Left hindlimb (tissue), 1 donor: ENCODE results near the gene SDF4.

Source experiments
- DNase-seq: peaks from one replicate; pipeline ENCODE4 v3.0.0-alpha.2; 2018

The SDF4 gene, protein sequence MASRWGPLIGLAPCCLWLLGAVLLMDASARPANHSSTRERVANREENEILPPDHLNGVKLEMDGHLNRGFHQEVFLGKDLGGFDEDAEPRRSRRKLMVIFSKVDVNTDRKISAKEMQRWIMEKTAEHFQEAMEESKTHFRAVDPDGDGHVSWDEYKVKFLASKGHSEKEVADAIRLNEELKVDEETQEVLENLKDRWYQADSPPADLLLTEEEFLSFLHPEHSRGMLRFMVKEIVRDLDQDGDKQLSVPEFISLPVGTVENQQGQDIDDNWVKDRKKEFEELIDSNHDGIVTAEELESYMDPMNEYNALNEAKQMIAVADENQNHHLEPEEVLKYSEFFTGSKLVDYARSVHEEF

DNA sequence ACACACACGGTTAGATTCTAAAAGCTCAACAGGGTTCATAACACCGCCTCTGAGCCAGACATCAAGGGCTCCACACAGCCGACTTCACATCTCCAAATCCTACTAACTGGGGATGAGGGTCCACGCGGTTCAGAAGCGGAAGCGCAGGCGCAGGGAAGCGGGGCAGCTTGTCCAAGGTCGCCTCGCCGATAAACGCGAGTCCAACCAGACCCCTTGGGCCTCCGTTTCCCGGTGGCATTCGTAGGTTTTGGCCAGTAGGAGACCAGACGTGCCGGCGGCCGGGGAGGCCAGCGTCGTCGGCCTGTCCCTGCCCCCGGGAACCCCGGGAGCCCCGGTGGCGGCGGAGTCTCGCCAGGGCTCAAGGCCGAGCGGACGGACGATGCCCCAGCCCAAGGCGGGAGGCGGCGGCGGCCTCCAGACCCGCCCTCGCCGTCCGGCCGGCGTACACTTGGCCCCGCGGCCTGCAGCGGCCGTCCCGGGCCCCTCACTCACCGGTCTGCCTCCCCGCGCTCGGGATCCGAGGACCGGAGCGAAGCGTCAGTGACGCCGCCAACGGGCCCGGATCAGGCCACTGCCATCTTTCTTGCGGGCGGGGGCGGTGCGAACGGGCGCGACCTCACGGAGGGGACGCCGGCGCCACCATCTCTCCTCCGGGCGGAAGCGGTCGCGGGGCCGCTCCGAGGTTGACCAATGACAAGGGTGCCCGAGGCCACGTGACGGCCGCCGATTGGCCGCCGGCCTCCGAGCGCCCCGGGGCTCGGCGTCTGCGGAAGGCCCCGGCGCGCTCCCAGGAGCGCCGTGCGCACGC lies at the start of gene SDF4:
TSS of gene SDF4 (minus strand) at position 602 of the 808 bp plus-strand sequence. CDS start 3,229 bp downstream, outside the sequence.
- DNase-seq = peak; percentile 97

DNA sequence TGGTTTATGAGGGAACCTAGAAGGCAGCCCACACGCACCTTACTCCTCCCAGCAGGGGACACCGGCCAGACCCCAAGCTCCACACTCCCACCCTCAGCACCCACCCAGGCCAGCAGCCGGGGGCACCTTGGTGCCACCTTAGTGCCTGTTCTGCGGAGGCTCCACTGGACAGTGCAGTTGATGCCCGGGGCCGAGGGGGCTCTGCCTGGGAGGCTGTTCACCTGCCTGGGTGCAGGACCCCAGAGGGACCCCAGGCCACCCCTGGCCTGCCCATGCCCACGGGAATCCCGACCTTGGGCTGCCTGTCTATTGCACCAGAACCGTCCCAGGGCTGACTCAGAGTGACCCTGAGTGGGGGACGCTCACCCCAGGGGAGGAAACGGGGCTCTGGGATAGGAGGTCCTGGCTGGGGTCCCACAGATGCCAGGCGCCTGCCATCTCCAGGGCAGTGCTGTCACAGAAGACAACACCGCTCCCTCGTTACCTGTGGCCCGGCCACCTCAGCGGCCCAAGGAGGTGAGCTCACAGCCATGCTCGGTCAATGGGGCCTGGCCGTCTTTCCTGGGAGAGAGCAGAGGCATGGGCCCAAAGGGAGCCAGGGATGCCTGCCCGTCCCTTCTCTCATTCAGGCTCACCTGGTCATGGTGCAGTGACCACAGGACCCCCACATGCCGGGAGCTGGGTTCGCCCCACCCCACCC lies 49.1 kb upstream of the SDF4 start:
- no peak for DNase-seq

DNA sequence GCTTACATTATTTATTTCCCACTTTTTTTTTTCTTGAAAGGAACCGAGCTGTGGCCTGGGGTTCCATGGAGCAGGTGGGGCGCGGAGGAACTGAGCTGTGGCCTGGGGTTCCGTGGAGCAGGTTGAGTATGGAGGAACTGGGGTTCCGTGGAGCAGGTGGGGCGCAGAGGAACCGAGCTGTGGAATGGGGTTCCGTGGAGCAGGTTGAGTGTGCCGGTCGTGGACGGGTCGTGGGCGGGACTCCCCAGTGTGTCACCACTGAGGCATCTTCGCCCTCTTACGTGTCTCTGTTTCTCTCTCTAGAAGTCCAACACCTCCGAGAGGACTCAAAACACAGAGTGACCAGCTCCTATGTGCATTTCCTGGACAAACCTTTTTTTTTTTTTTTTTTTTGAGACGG lies 47.2 kb upstream of the SDF4 start:
- no peak for DNase-seq

DNA sequence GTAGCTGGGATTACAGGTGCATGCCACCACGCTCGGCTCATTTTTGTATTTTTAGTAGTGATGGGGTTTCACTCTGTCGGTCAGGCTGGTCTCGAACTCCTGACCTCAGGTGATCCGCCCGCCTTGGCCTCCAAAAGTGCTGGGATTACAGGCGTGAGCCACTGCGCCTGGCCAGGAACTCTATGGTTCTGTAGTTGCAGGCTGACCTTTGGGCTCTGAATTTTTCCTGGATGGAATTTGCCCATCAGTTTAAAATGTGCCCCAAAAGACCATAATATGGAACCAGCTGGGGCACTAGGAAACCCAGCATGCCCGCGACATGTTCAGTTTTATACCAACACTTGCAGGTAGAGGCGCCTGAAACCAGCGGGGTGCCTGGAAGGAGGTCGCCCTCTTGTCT lies 46.8 kb upstream of the SDF4 start:
- DNase-seq = no peak

DNA sequence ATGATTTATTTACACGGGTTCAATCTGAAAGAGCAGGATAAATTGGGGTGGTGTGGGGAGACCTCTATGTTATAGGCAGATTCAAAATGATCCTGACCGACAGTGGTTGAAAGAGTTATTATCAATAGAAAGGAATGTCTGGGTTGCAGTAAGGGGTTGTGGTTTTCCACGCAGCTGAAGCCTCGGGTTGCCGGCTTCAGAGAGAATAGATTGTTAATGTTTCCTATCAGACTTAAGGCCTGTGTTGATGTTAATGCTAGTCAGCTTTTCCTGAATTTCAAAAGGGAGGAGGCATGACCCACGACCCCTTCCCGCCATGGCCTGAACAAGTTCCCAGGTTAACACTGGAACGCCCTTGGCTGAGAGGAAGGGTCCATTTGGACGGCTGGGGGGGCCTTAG lies 44.0 kb upstream of the SDF4 start:
- no peak for DNase-seq

DNA sequence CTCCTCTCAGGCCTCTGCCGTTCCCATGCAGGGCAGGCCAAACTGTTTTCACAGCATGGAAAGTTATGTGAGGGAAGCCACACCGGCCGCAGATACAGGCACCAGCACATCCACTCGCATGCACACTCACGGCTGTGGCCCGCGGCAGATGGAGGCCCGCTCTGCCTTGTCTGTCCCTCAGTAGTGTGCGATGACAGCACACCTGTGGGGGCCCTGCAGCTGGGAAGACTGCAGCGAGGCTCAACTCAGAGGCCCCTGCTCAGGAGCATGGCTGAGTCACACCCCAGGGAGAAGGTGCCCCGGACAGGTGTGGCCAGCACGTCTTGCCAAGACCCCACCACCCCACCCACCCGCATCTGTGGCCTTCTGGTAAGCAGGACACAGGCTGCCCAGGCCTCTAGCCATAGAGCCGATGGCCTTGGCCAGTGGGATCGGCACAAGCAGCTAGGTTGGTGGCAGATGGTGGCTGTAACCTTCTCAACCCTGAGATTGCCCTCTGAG lies 43.2 kb upstream of the SDF4 start:
- DNase-seq = no peak

DNA sequence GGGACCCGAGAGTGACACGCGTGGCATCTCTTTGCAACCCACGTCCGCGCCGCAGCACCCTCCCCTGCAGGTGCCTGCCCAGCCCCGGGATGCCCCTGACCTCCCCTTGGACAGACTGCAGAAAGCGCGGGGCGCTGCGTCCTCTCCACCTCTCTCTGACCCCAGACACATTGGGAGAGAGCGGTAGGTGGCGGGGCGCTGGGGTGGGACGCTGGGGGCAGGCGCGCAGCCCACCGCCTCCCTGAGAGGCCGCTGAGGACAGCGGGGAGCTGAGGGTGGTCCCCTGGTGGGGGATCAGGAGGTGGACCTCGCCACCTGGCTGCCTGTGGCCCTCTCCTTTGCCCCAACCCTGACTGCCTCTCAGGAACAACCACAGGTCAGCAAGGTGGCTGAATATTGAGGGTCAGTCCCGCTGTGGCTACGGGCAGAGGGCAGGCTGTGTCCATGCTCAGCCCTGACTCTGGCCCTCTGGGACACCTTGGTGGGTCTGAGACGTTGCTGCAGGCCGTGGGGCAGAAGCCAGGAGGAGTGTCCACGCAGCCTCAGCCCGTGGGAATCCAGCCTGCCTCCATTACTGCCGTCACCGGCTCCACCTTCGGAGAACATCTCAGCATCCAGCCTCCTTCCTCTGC lies 42.6 kb upstream of the SDF4 start:
- DNase-seq = no peak

DNA sequence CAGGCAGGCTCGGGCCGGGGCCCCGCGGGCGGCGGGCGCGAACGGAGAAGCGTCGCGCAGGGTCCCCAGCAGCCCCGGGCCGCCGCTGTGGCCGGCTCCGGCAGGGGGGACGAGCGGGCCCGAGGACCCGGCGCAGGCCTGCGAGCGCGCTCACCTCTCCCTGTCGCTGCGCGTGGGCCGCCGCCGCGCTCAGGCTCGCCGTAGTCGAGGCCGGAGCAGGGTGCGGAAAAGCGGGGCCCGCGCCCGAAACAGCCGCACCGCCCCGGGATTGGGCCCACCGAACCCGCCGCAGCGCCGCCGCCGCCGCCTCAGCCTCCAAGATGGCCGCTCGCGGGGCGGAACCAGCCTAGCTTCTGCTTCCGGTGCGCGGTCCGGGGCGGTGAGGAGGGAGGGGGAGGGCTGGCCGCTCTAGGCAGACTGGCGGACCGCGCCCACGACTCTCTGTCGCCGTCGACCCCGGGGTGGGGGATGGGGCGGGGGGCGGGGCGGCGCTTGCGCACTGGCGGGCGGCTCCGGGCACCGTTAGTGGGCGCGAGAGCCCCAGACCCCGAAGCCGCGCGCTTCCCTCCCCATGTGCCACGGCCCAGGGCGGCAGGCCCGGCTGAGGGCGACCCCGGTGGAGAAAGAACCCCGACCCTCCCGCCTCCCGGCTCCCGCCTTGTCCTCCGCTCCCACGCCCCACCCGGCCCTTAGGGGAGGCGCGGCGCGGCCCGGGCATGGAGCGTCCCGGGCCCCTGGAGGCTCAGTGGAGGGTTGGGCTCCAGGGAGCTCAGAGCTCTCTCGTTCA lies 41.9 kb upstream of the SDF4 start, which contains the start of gene UBE2J2:
TSS of gene UBE2J2 (minus strand) at position 343 of the 787 bp plus-strand sequence. CDS start 5,862 bp downstream, outside the sequence.
- peak; percentile 95 for DNase-seq

DNA sequence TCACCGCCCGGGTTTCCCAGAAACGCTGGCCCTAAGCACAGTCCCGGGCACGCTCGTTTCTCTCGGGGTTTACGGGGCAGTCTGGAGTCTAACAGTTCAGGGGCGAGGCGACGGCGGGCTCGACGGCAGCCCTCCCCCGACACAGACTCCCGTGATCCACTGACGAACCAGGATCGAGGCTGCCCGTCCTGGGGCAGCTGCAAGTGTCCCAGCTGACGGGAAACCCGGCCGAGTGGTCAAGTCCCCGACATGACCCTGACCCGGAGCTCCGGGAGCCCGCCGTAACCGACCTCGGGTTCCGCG lies 41.4 kb upstream of the SDF4 start:
- DNase-seq = no peak

DNA sequence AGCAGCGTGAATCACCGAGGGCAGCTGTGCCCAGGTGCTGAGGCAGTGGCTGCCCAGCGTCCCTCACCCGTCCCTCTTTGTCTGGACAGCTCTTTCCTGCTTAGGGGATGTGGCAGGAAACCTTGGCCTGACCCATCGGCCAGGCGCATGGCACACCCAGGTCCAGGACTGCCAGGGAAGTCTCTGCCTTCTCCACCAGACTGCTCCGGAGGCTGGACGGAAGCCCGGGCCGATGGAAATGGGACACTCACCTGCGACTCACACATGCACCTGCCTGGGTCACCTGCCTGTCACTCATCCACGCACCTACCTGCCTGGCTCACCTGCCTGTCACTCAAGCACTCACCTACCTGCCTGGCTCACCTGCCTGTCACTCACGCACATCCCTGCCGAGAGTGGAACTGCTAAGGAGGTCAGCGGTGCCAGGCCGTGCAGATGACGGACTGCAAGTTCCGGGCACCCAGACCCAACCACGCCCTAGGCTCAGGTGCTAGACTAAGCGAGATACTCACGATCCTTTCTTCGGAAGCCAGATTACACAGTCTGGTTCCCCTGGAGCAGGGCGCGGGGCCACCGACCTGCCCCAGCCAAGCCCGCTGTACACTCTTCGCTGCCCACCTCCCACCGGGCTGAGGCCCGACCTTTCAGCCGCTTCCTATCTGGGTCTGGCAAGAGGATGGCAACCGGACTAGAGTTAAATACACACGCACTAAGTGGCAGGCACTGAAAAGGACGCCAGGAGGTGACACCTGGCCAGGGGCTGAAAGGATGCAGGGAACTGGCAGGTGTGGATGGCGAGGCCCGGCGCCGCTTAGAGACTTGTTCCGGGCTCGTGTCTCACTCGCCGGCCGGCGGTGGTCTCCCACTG lies 40.8 kb upstream of the SDF4 start:
- DNase-seq = no peak

DNA sequence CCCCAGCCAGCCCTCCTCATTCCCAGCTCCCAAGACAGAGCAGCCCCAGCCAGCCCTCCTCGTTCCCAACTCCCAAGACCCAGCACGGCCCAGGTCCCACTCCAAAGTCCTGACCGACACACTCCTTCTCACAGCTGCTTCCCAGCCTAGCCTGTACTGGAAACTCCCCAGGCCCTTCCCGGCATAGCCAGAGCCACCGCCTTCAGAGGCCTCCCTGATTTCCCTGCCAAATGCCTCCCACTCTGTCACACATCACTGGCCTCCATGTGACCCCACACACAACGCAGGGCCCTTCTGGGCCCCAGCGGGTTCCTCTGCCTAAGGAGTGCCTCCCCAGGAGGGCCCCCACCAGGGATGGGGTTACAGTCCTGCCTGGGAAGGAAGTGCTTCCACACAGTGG lies 39.0 kb upstream of the SDF4 start:
- no peak for DNase-seq

DNA sequence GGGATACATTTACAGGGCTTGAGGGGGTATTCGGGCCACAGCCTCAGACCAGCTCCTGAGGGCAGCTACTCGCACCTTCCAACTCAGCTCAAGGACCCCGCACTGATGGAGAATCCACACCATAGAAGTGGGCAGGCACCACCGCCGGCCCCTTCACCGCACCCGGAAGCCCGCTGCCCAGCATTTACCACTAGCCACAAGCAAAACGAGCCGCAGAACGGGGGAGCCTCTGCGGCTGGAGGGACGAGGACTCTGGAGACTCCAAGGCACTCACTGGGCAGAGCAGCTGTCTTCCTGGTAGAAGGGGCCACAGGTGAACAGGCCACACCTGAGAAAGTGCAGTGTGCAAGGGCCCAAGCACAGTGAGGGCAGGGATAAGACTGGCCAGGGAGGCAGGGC lies 36.5 kb upstream of the SDF4 start:
- DNase-seq = no peak

DNA sequence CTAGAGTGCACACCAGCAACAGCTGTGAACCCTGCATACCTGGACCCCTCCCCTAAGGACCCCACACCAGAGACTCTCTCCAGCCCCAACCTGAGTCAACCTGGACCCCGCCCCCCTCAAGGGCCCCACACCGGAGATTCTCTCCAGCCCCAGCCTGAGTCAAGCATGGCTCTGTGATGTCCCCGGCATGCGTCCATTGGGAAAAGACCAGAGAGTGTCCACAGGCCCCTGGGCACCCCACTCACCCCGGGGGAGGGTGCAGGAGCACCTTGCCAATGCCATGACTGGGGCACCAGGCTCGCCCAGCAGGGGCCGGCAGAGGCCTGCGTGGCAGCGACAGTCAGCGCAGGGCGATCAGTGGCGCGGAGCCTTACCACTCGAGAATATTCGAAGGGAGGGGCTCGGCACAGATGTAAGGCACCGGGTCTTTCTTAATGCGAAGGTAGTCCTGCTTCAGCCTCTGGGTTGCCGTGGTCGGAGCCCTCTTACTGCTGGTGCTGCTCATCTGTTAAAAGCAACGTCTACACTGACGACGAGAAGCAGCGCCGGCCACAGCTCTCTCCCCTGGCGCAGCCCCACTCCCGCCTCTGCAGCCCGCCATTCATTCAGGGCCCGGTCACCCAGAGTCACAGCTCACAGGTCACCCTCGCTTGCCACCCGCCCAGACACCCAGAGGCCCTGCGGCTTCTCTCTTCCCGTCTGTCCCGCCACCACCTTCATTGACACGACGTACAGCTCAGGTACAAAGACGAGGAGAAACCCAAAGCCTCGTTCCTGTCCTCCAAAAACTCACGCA lies 35.9 kb upstream of the SDF4 start:
- no peak for DNase-seq

DNA sequence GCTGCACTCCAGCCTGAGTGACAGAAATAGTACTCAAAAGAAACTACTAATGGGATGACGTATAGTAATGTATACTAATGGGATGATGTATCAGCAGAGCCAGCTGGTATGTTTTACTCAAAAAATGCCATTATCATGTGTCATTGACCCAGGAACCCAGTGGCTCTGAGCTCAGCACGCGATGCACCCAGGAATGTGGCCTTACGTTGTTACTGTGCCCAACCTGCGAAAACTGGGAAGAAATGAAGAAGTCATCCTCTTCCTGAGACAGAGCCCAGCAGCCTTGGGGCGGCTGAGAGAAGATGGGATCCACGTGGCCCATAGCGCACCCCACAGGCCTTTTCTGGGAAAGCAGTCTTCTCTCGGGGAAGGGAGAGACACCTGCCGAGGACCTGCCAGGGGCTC lies 33.1 kb upstream of the SDF4 start:
- DNase-seq = no peak

DNA sequence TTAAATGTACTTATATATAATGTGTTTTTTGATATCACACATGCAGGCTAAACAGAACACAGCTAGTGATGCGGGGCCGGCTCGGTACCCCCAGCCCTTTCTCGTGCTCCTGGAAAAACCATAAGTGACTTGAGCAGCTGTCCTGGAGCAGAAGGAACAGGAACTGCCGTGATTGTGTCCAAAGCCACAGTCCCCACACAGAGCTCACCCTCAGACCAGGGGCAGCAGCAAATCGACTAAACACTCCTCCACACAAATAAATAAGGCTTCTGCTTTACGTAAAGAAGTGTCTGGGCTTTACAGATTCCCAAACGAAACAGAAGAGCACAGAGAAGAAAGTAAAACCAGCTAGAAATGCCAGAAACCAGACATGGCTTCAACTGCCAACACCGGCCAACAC lies 32.2 kb upstream of the SDF4 start:
- DNase-seq = no peak

DNA sequence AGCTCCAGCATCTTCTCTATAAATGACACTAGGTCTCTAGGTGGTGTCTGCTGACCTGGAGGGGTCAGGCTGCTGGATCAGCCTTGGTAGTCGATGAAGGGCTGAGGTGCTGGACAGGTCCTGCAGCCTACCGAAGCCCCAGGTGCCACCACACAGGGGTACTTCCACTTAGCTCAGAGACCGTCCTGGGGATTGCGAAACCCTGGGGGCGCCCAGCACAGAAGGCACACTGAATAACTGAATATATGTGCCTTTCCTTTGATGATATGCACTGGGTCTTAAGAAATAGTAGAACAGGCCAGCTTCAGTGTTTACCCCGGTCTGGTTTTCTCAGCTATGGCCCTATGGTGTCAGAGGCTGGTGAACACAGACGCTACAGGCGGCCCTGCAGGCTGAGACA lies 31.0 kb upstream of the SDF4 start:
- DNase-seq = no peak

DNA sequence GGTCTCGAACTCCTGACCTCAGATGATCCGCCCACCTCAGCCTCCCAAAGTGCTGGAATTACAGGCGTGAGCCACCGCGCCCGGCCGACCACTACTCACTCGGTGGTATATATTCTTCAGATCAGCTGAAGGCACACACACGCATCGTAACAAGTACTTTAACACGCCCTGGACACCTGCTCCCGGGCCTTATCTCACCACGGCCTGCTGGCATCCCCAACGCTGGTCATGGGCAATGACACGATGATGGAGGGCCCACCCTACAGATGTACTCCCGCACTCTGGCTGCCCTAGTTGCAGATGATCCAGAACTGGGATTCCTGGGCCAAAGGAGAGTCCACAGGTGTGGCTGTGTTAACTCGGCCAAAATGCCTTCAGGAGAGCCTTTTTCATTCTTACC lies 30.3 kb upstream of the SDF4 start:
- DNase-seq = no peak

DNA sequence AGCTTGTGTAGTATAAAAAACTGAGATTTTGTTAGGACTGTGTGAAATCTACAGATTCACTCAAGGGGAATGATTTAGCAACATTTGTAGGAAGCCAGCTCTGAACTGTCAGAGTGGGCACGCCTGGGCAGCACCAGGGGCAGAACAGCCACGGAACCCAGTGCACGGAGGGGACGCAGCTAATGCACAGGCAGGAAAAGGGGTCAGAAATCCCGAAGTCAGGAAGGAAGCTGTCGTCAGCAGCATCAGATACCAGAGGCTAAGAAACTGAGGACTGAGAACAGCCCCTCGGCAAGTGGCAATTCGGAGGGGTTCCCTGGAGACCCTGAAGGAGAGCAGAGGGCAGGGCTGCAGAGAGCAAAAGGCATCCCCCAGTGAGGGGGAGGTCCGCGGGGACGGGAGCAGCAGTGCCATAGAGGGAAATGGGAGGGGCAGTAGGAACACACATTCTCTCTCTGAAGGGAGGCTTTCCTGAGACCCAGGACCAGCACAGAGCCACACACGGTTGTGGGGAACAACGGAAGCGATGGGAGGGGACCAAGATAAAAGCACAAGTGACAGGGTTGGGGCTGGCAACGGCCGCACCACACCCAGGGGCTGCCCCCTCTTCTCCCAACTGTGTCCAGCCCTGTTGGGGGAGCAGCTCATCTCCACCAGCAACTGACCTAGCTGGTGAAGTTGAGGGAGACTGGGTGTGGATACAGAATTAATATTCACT lies 29.2 kb upstream of the SDF4 start:
- no peak for DNase-seq

DNA sequence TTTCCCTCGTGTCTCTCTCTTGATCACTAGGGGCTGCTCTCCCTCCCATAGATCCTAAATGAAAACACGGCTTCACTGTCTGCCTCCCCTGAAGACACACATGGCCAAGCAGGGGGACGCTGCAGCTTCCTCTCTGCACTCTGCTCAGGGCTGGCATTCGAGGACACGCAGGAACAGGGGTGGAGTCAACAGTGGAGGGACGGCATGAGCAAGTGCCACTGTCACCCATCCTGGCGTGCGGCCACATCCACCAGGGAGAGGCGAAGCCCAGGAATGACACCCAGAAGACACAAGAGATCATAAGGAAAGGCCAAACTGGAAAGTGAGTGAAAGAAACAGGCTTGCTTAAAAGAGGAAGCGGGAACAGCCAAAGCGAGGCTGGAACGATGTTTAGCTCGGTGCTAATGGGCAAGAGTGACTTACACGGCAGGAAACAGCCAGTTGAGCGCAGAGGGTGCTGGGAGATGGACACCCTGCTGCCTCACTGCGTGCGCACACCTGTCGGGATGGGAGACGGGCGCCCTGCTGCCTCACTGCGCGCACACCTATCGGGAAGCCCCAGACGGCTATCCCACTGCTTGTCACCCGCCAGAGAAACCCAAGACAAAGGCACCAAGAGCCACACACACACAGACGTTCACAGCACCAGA lies 28.3 kb upstream of the SDF4 start:
- no peak for DNase-seq
